K562 (cell line): ENCODE data around the gene DLGAP5. TPM values are rescaled to one million over a fixed set of nuclear protein-coding genes. Genes with fewer than 3 reads are reported as not detected.
A peak's percentile ranks its signal among the peaks of the same experiment; 100 is the strongest.

Source experiments
- ATAC-seq: fragments of 200-7000 bp; cut with Tn5 transposase; 3 replicates; pipeline ENCODE4 v1.9.1; 2020; ENCODE audit warnings: moderate library complexity
- BruUV-seq: library from RNA; stranded (reverse); fragments of 400-500 nt; replicated peaks from 2 replicates; lab custom pipeline; 2021; lab: Mats Ljungman, UMichigan
- CTCF ChIA-PET: fragments of 300-600 bp; formaldehyde crosslinking; extraction: SDS; loops from one replicate; lab custom pipeline; 2021; ENCODE audit warnings: low intra/inter-chr PET ratio; lab: Yijun Ruan, JAX
- POLR2A ChIA-PET: fragments of 300-600, 350-650 bp; sonication (Branson Sonifier 250); formaldehyde crosslinking; extraction: SDS; loops from one replicate; lab custom pipeline; 2021; ENCODE audit warnings: antibody characterized with exemption, inconsistent platforms; lab: Yijun Ruan, JAX
- DNase-seq, 4 experiments: peaks; one replicate each; pipeline versions ENCODE4 v3.0.0 to v3.0.0-alpha.2; 2011 to 2018; ENCODE audit warnings: low spot score in 3 of 4, mixed read lengths in 3 of 4; ENCODE audit errors: extremely low read depth in 1 of 4
- FAIRE-seq: peaks from 2 replicates; lab custom pipeline; 2011; peaks lifted over from hg19 to GRCh38; lab: Jason Lieb, UNC
- H2AFZ ChIP-seq: 2 replicates; pipeline ENCODE4 v1.6.0; 2011; ENCODE audit warnings: low read depth, low read length, control low read depth, inconsistent platforms
- H3K27ac ChIP-seq: fragments of 200-600 bp; 3 replicates; pipeline ENCODE4 v1.8.0; 2011; ENCODE audit warnings: low read depth, mild to moderate bottlenecking, control low read depth, inconsistent platforms, low read length, moderate library complexity, mixed read lengths; ENCODE audit errors: extremely low read depth
- H3K27me3 ChIP-seq, 2 experiments: fragments of 300-600 bp in 1 of 2; 2 replicates in 1 of 2; 3 replicates in 1 of 2; pipeline versions ENCODE4 v1.6.0 to v1.8.0; 2011; ENCODE audit warnings: inconsistent platforms in 2 of 2, low read length in 2 of 2, mild to moderate bottlenecking in 1 of 2, mixed read lengths in 1 of 2, moderate library complexity in 1 of 2; ENCODE audit not compliant: control insufficient read depth in 2 of 2, insufficient read depth in 2 of 2
- H3K36me3 ChIP-seq: fragments of 300-600 bp; 3 replicates; pipeline ENCODE4 v1.8.0; 2011; ENCODE audit warnings: mild to moderate bottlenecking, low read length, inconsistent platforms; ENCODE audit not compliant: control insufficient read depth, insufficient read depth
- H3K4me1 ChIP-seq, 2 experiments: fragments of 200-600 bp in 1 of 2; replicated peaks in 1 of 2; 2 replicates in 1 of 2; 3 replicates in 1 of 2; pipeline versions ENCODE4 v1.5.1 to v1.8.0; 2011; ENCODE audit warnings: inconsistent platforms in 2 of 2, low read length in 2 of 2, mild to moderate bottlenecking in 1 of 2, mixed read lengths in 1 of 2, moderate library complexity in 1 of 2; ENCODE audit not compliant: control insufficient read depth in 2 of 2, insufficient read depth in 2 of 2
- H3K4me2 ChIP-seq: 2 replicates; pipeline ENCODE4 v1.6.1; 2011; ENCODE audit warnings: low read length, control low read depth, inconsistent platforms, mixed read lengths; ENCODE audit not compliant: insufficient read depth
- H3K4me3 ChIP-seq: fragments of 200-600 bp; sonication (generic), shearing (Covaris generic); 2 replicates; pipeline ENCODE4 v1.5.1; 2016; ENCODE audit warnings: control low read depth, inconsistent platforms
- H3K79me2 ChIP-seq: fragments of 200-600 bp; 3 replicates; pipeline ENCODE4 v1.8.0; 2011; ENCODE audit warnings: low read length, inconsistent platforms; ENCODE audit not compliant: control insufficient read depth, insufficient read depth
- H3K9ac ChIP-seq, 2 experiments: 2 replicates each; pipeline versions ENCODE4 v1.6.0 to v1.6.1; 2011; ENCODE audit warnings: low read depth in 2 of 2, low read length in 2 of 2, control low read depth in 1 of 2, inconsistent platforms in 1 of 2, mild to moderate bottlenecking in 1 of 2, mixed read lengths in 1 of 2; ENCODE audit not compliant: insufficient read depth in 1 of 2
- H3K9me1 ChIP-seq: one replicate; pipeline ENCODE4 v1.6.0; 2011; ENCODE audit warnings: inconsistent platforms, mild to moderate bottlenecking, low read length, moderate library complexity; ENCODE audit not compliant: control insufficient read depth, insufficient read depth
- H3K9me3 ChIP-seq: replicated peaks from 2 replicates; pipeline ENCODE4 v1.5.1; 2011; ENCODE audit warnings: low read depth, low read length, inconsistent platforms; ENCODE audit not compliant: control insufficient read depth, insufficient read depth
- H4K20me1 ChIP-seq: replicated peaks from 2 replicates; pipeline ENCODE4 v1.6.1; 2011; ENCODE audit warnings: low read length, inconsistent platforms, mixed read lengths; ENCODE audit not compliant: control insufficient read depth, insufficient read depth
- ARID2 ChIP-seq: fragments of 450-650 bp; IDR thresholded peaks from 2 replicates; pipeline ENCODE4 v1.6.1; 2017; ENCODE audit warnings: antibody characterized with exemption, mild to moderate bottlenecking
- ATF1 ChIP-seq, 2 experiments: fragments of 450-650 bp in 1 of 2; IDR thresholded peaks; 2 replicates each; pipeline ENCODE4 v1.6.1; 2016; ENCODE audit warnings: missing compliant biosample characterization in 1 of 2, missing genetic modification characterization in 1 of 2
- CXXC5 ChIP-seq: fragments of 250-450 bp; sonication (Bioruptor Pico); IDR thresholded peaks from 2 replicates; pipeline ENCODE4 v1.8.0; 2022; ENCODE audit warnings: inconsistent platforms, mild to moderate bottlenecking, moderate library complexity
- HMBOX1 ChIP-seq: sonication (generic); IDR thresholded peaks from 2 replicates; pipeline ENCODE4 v1.6.1; 2016
- MAZ ChIP-seq, 2 experiments: fragments of 450-650 bp in 1 of 2; sonication (generic) in 1 of 2; formaldehyde crosslinking; IDR thresholded peaks in 1 of 2; conservative IDR thresholded peaks in 1 of 2; 2 replicates each; pipeline versions ENCODE4 v1.4.0 to v1.5.0; 2020; ENCODE audit warnings: mild to moderate bottlenecking in 1 of 2, missing genetic modification reagents in 1 of 2
- POLR2AphosphoS5 ChIP-seq: IDR thresholded peaks from 2 replicates; pipeline ENCODE4 v1.6.1; 2011; ENCODE audit warnings: mild to moderate bottlenecking, low read depth, low read length, moderate library complexity; ENCODE audit not compliant: control insufficient read depth, insufficient read depth
- TCF7L2 ChIP-seq: fragments of 150-350 bp; IDR thresholded peaks from 2 replicates; pipeline ENCODE4 v1.6.1; 2016; ENCODE audit warnings: low read depth, mild to moderate bottlenecking, low read length, moderate library complexity
- TFAM ChIP-seq: fragments of 250-450 bp; sonication (Bioruptor Pico); conservative IDR thresholded peaks from 2 replicates; pipeline ENCODE4 v1.5.0; 2021; ENCODE audit warnings: mild to moderate bottlenecking, moderate library complexity
- ZBTB7A ChIP-seq: IDR thresholded peaks from 2 replicates; pipeline ENCODE4 v1.6.1; 2011; ENCODE audit warnings: low read depth, mild to moderate bottlenecking, low read length, moderate library complexity, borderline replicate concordance; ENCODE audit not compliant: control insufficient read depth
- WGBS: fragments of 100-300 bp; shearing (Covaris generic); methylation state at CpG from one replicate; pipeline ENCODE4 v1.1.6; 2016; ENCODE audit warnings: low coverage, mixed read lengths; ENCODE audit not compliant: insufficient coverage; ENCODE audit errors: missing lambda C conversion rate; 5-methylcytosine and 5-hydroxymethylcytosine counted together
- in situ Hi-C: fragments of 300-500 bp; cut with MboI; formaldehyde crosslinking; loops from 4 replicates; pipeline ENCODE4 v1.15.0; 2018; ENCODE audit warnings: inconsistent platforms, mixed read lengths
- intact Hi-C: fragments of 100-400 bp; cut with micrococcal nuclease; formaldehyde crosslinking; loops from 2 replicates; pipeline ENCODE4 v1.14.2; 2022
- polyA plus RNA-seq, 8 experiments: library from polyadenylated mRNA; depleted of rRNA in 4 of 8; stranded (reverse) in 5 of 8; unstranded in 3 of 8; fragments of >200 nt; fragmentation: Nextera tagmentation in 2 of 8; fragmentation: Illumina TruSeq in 1 of 8; extraction: Ambion mirVana in 2 of 8; extraction: Trizol in 1 of 8; gene quantifications; 2 replicates each; pipeline versions ENCODE4 v1.2.1 to v1.2.3, GENCODE V29; 2011 to 2014; ENCODE audit warnings: inconsistent platforms in 1 of 8, missing spikeins in 1 of 8
- total RNA-seq, 7 experiments: library from RNA; depleted of rRNA in 6 of 7; stranded (reverse); fragments of >200 nt in 6 of 7; fragmentation: Illumina TruSeq in 2 of 7; extraction: Trizol in 2 of 7; gene quantifications; 2 replicates each; pipeline versions ENCODE4 v1.2.1 to v1.2.3, GENCODE V29; 2011 to 2021; ENCODE audit warnings: low replicate concordance in 1 of 7

The DLGAP5 gene
- total and polyA plus RNA-seq, 9 of the 15 experiments (the other 6 are each of a cell fraction or from before 2014, with no cell fraction given): 39.1 to 80.0 (median 59.9) TPM

GRCh38 chr14:55129086-55129427, 62.3 kb downstream of the DLGAP5 start, which contains the start of gene LGALS3 (continued):
- TF ChIP-seq HMBOX1 (no peak), MAZ (CRISPR knock-in tag; conservative IDR thresholded peaks at IDR 0.05 in 1 of 2, IDR thresholded peaks at IDR 0.05 in 1 of 2) (peak in 1 of 2 experiments; percentile 10; a peak in 1 of 4 replicates), POLR2AphosphoS5 (no peak), ZBTB7A (peak; percentile 60; the same call in 1 of the 2 replicates), CXXC5 (peak; percentile 40; the same call in 1 of the 2 replicates)

- H3K4me2 ChIP-seq: peak overlapping the region; percentile 25; the same call in 1 of the 2 replicates
- H3K27me3 ChIP-seq: no peaks in the 10 kb centered on the region
- H3K36me3 ChIP-seq: no peaks in the 10 kb centered on the region
- DNase-seq: no peak
- H2AFZ ChIP-seq: peak overlapping the region; percentile 59; the same call in 1 of the 2 replicates
- ATAC-seq: no peak
- peak overlapping the region; percentile 25 to 85; a peak in 3 of 4 replicates for H3K9ac ChIP-seq
- WGBS: 13% methylated on average over 16 of the region's 20 CpGs
- no TSS peak for BruUV-seq
- intact Hi-C loops: no loop called here
- H3K9me1 ChIP-seq: no peaks in the 10 kb centered on the region
- H3K27ac ChIP-seq: no peak overlapping the region
- H3K79me2 ChIP-seq: no peaks in the 10 kb centered on the region
- in situ Hi-C loops: no loop called here
- H4K20me1 ChIP-seq: no peaks in the 10 kb centered on the region
- CTCF ChIA-PET: interaction anchor here (0.6 kb wide), 1 partner anchor 41 kb away, joined by 4 read pairs; no protein-coding TSS in a partner anchor
- no peak for FAIRE-seq
- peaks cover 0 to 13% of the 10 kb centered on the region in 2 experiments; a peak in 3 of 5 replicates for H3K4me1 ChIP-seq
- POLR2A ChIA-PET: no interaction called here
- no peaks in the 10 kb centered on the region for H3K9me3 ChIP-seq
- peak overlapping the region; percentile 45 for H3K4me3 ChIP-seq
- TF ChIP-seq ARID2 (no peak), TFAM (CRISPR knock-in tag) (no peak), TCF7L2 (no peak), ATF1 (CRISPR knock-in tag; IDR thresholded peaks at IDR 0.05) (no peak), ATF1 (tag; IDR thresholded peaks at IDR 0.05) (no peak)
These were observed 62.8 kb downstream of the DLGAP5 start for GRCh38 chr14:55128386-55129085.
